Upper lobe of right lung (tissue), 1 donor: Measurements from ENCODE around the gene OASL. TPM values are rescaled to one million over a fixed set of nuclear protein-coding genes. Genes with fewer than 3 reads are reported as not detected.
"Not testable (repeated sequence)": the region's sequence is repeated elsewhere in the genome, so short reads cannot be mapped to it uniquely, and the experiment has no call there.

Source experiments
- ATAC-seq: fragments of 200-7000 bp; cut with Tn5 transposase; one replicate; pipeline ENCODE4 v1.9.1; 2020; ENCODE audit warnings: mild to moderate bottlenecking, moderate library complexity
- DNase-seq: peaks from one replicate; pipeline ENCODE4 v3.0.0-alpha.2; 2020
- H3K27ac ChIP-seq: fragments of 200-600 bp; one replicate; pipeline ENCODE4 v1.8.0; 2022
- H3K27me3 ChIP-seq: fragments of 200-600 bp; one replicate; pipeline ENCODE4 v1.8.0; 2022; ENCODE audit warnings: mild to moderate bottlenecking
- H3K36me3 ChIP-seq: fragments of 200-600 bp; one replicate; pipeline ENCODE4 v1.8.0; 2022
- H3K4me1 ChIP-seq: fragments of 200-600 bp; one replicate; pipeline ENCODE4 v1.8.0; 2022
- H3K4me3 ChIP-seq: fragments of 200-600 bp; one replicate; pipeline ENCODE4 v1.8.0; 2022; ENCODE audit warnings: mild to moderate bottlenecking
- H3K9me3 ChIP-seq: fragments of 200-600 bp; one replicate; pipeline ENCODE4 v1.8.0; 2022
- CTCF ChIP-seq: fragments of 200-600 bp; IDR thresholded peaks from one replicate; pipeline ENCODE4 v1.8.0; 2022; ENCODE audit warnings: antibody characterized with exemption
- intact Hi-C: fragments of 100-400 bp; cut with DNase I; formaldehyde crosslinking; loops from one replicate; pipeline ENCODE4 v1.11.0; 2022
- total RNA-seq: library from RNA; stranded (reverse); fragmentation: NEBNext Ultra II Directional; extraction: Animal tissue kit (Norgen Biotek cat#: 25700); gene quantifications from one replicate; pipeline ENCODE4 v1.2.1, GENCODE V29; 2021
- donor health status: DM: no; HTN: yes; CAD: no; lungs with severe emphysema.

OASL gene
- total RNA-seq, 1 donor from 2014 or later: 12.7 TPM

GRCh38 chr12:121072147-121072546 lies 33.1 kb upstream of the OASL start:
- ATAC-seq: no peak
- Histone ChIP-seq H3K27ac (no peak overlapping the region), H3K4me1 (no peaks in the 10 kb centered on the region), H3K27me3 (no peaks in the 10 kb centered on the region), H3K4me3 (no peak overlapping the region), H3K36me3 (no peaks in the 10 kb centered on the region), H3K9me3 (peaks cover 4% of the 10 kb centered on the region)
- TF ChIP-seq CTCF: no peak
- intact Hi-C loops: no loop called here
- DNase-seq: no peak

- H3K36me3 ChIP-seq: no peaks in the 10 kb centered on the region
- intact Hi-C loops: no loop called here
Measured at GRCh38 chr12:121069206-121069605, 30.2 kb upstream of the OASL start.

GRCh38 chr12:121065345-121065744 lies 26.3 kb upstream of the OASL start:
- no peak for TF ChIP-seq CTCF
- DNase-seq (no peak), ATAC-seq (no peak)
- H3K4me3 ChIP-seq: no peak overlapping the region
- intact Hi-C loops: no loop called here
- H3K27me3 ChIP-seq: no peaks in the 10 kb centered on the region
- no peaks in the 10 kb centered on the region for H3K9me3 ChIP-seq
- H3K36me3 ChIP-seq: no peaks in the 10 kb centered on the region
- H3K4me1 ChIP-seq: peaks cover 4% of the 10 kb centered on the region
- H3K27ac ChIP-seq: no peak overlapping the region

More at GRCh38 chr12:121069206-121069605, 30.2 kb upstream of the OASL start:
- Histone ChIP-seq H3K27me3 (no peaks in the 10 kb centered on the region), H3K4me1 (no peaks in the 10 kb centered on the region), H3K4me3 (no peak overlapping the region), H3K27ac (no peak overlapping the region), H3K9me3 (peaks cover 4% of the 10 kb centered on the region)
- ATAC-seq (no peak), DNase-seq (no peak)
- no peak for TF ChIP-seq CTCF

- H3K36me3 ChIP-seq, H3K4me1 ChIP-seq, H3K27me3 ChIP-seq, ATAC-seq, H3K9me3 ChIP-seq, H3K27ac ChIP-seq, intact Hi-C loops, DNase-seq, H3K4me3 ChIP-seq: not testable (repeated sequence)
Measured at GRCh38 chr12:121064586-121064985, 25.5 kb upstream of the OASL start.

- H3K27ac ChIP-seq: no peak overlapping the region
- DNase-seq (no peak), ATAC-seq (no peak)
- TF ChIP-seq CTCF: no peak
- no peaks in the 10 kb centered on the region for H3K36me3 ChIP-seq
- no peaks in the 10 kb centered on the region for H3K27me3 ChIP-seq
- intact Hi-C loops: no loop called here
- no peaks in the 10 kb centered on the region for H3K9me3 ChIP-seq
- no peak overlapping the region for H3K4me3 ChIP-seq
- H3K4me1 ChIP-seq: peaks cover 6% of the 10 kb centered on the region
Measured at GRCh38 chr12:121064116-121064515, 25.1 kb upstream of the OASL start.

GRCh38 chr12:121062391-121063045 lies 23.5 kb upstream of the OASL start:
- H3K4me3 ChIP-seq: no peak overlapping the region
- peaks cover 6% of the 10 kb centered on the region for H3K4me1 ChIP-seq
- no peak for DNase-seq
- H3K9me3 ChIP-seq: no peaks in the 10 kb centered on the region
- H3K27me3 ChIP-seq: no peaks in the 10 kb centered on the region
- no peaks in the 10 kb centered on the region for H3K36me3 ChIP-seq
- TF ChIP-seq CTCF: no peak
- no peak overlapping the region for H3K27ac ChIP-seq
- ATAC-seq: no peak
- intact Hi-C loops: no loop called here
